GM23338 (cell line): ENCODE data around the gene SESN1. TPM values are rescaled to one million over a fixed set of nuclear protein-coding genes. Genes with fewer than 3 reads are reported as not detected.
A peak's percentile ranks its signal among the peaks of the same experiment; 100 is the strongest.

Experiments used
- ATAC-seq: fragments of 200-7000 bp; cut with Tn5 transposase; 3 replicates; pipeline ENCODE4 v1.9.1; 2020
- DNase-seq: peaks from one replicate; pipeline ENCODE4 v3.0.0-alpha.2; 2015; ENCODE audit warnings: low spot score
- H2AFZ ChIP-seq: fragments of 200-600 bp; sonication (generic); 2 replicates; pipeline ENCODE4 v1.8.0; 2016; ENCODE audit warnings: antibody characterized with exemption, mild to moderate bottlenecking, moderate library complexity
- H3F3A ChIP-seq: fragments of 200-600 bp; sonication (generic); replicated peaks from 2 replicates; pipeline ENCODE4 v1.8.0; 2017; ENCODE audit warnings: antibody characterized with exemption, mixed run types, low read depth
- H3K27ac ChIP-seq: fragments of 200-600 bp; sonication (generic); 2 replicates; pipeline ENCODE4 v1.6.1; 2016; ENCODE audit warnings: low read depth
- H3K27me3 ChIP-seq: fragments of 200-600 bp; sonication (generic); 2 replicates; pipeline ENCODE4 v1.8.0; 2016; ENCODE audit warnings: mild to moderate bottlenecking, mixed run types, moderate library complexity; ENCODE audit not compliant: insufficient read depth
- H3K36me3 ChIP-seq: fragments of 200-600 bp; sonication (generic); 2 replicates; pipeline ENCODE4 v1.8.0; 2016; ENCODE audit warnings: mild to moderate bottlenecking; ENCODE audit not compliant: insufficient read depth
- H3K4me1 ChIP-seq: fragments of 200-600 bp; sonication (generic); 2 replicates; pipeline ENCODE4 v1.8.0; 2016; ENCODE audit warnings: mild to moderate bottlenecking, moderate library complexity; ENCODE audit not compliant: insufficient read depth
- H3K4me2 ChIP-seq: fragments of 200-600 bp; sonication (generic); 2 replicates; pipeline ENCODE4 v1.7.1; 2017; ENCODE audit warnings: mixed run types
- H3K4me3 ChIP-seq: fragments of 200-600 bp; sonication (generic); 2 replicates; pipeline ENCODE4 v1.6.1; 2016; ENCODE audit warnings: mixed run types
- H3K79me2 ChIP-seq: fragments of 200-600 bp; sonication (generic); replicated peaks from 2 replicates; pipeline ENCODE4 v1.8.0; 2017; ENCODE audit warnings: mild to moderate bottlenecking; ENCODE audit not compliant: insufficient read depth
- H3K9me2 ChIP-seq: fragments of 200-600 bp; sonication (generic); 2 replicates; pipeline ENCODE4 v1.8.0; 2017; ENCODE audit not compliant: insufficient read depth
- H4K20me1 ChIP-seq: fragments of 200-600 bp; sonication (generic); replicated peaks from 2 replicates; pipeline ENCODE4 v1.8.0; 2017; ENCODE audit warnings: mild to moderate bottlenecking; ENCODE audit not compliant: insufficient read depth
- H3K27ac Mint-ChIP-seq: 2 replicates; pipeline ENCODE4 v1.8.0; 2020; ENCODE audit warnings: inconsistent platforms, mild to moderate bottlenecking, moderate library complexity, mixed read lengths
- H3K27me3 Mint-ChIP-seq: 3 replicates; pipeline ENCODE4 v1.8.0; 2022; ENCODE audit warnings: low read depth, mild to moderate bottlenecking, moderate library complexity, mixed read lengths, inconsistent platforms; ENCODE audit not compliant: insufficient read depth, poor library complexity
- H3K36me3 Mint-ChIP-seq: 3 replicates; pipeline ENCODE4 v1.8.0; 2021; ENCODE audit warnings: low read depth, mild to moderate bottlenecking, inconsistent platforms, moderate library complexity, mixed read lengths
- H3K4me1 Mint-ChIP-seq: 3 replicates; pipeline ENCODE4 v1.8.0; 2020; ENCODE audit warnings: mild to moderate bottlenecking, inconsistent platforms, mixed read lengths
- H3K4me3 Mint-ChIP-seq: 3 replicates; pipeline ENCODE4 v1.8.0; 2021; ENCODE audit warnings: moderate library complexity, mild to moderate bottlenecking, inconsistent platforms, mixed read lengths
- H3K9me3 Mint-ChIP-seq: 3 replicates; pipeline ENCODE4 v1.8.0; 2020; ENCODE audit warnings: moderate library complexity, mild to moderate bottlenecking, inconsistent platforms, mixed read lengths
- CREB1 ChIP-seq: fragments of 250-450 bp; sonication (Bioruptor Pico); IDR thresholded peaks from 2 replicates; pipeline ENCODE4 v1.5.0; 2020; ENCODE audit warnings: low read depth, mild to moderate bottlenecking, moderate library complexity
- EZH2 ChIP-seq: fragments of 200-600 bp; sonication (generic); IDR thresholded peaks from one replicate; pipeline ENCODE4 v1.8.0; 2017; ENCODE audit warnings: antibody characterized with exemption, mild to moderate bottlenecking, low read depth; ENCODE audit not compliant: unreplicated experiment
- EZH2phosphoT487 ChIP-seq: fragments of 200-600 bp; sonication (generic); IDR thresholded peaks from one replicate; pipeline ENCODE4 v1.8.1; 2018; ENCODE audit warnings: antibody characterized with exemption; ENCODE audit not compliant: unreplicated experiment
- JUNB ChIP-seq: IDR thresholded peaks from one replicate; pipeline ENCODE4 v1.6.1; 2016; ENCODE audit warnings: antibody characterized with exemption; ENCODE audit not compliant: unreplicated experiment
- NANOG ChIP-seq: IDR thresholded peaks from 2 replicates; pipeline ENCODE4 v1.6.1; 2016; ENCODE audit warnings: antibody characterized with exemption, borderline replicate concordance
- POLR2AphosphoS5 ChIP-seq: IDR thresholded peaks from 2 replicates; pipeline ENCODE4 v1.6.1; 2016; ENCODE audit warnings: antibody characterized with exemption, low read depth
- STAT1 ChIP-seq: IDR thresholded peaks from one replicate; pipeline ENCODE4 v1.6.1; 2016; ENCODE audit warnings: antibody characterized with exemption; ENCODE audit not compliant: unreplicated experiment
- ZNF114 ChIP-seq: fragments of 250-450 bp; sonication (Bioruptor Pico); IDR thresholded peaks from 2 replicates; pipeline ENCODE4 v1.5.0; 2020; ENCODE audit warnings: mild to moderate bottlenecking, moderate library complexity
- polyA plus RNA-seq: library from polyadenylated mRNA; unstranded; fragments of >200 nt; fragmentation: Nextera tagmentation; extraction: Ambion mirVana; gene quantifications from 2 replicates; pipeline ENCODE4 v1.2.1, GENCODE V29; 2016
- total RNA-seq: library from RNA; depleted of rRNA; stranded (reverse); fragments of >200 nt; shearing (Covaris generic); gene quantifications from 2 replicates; pipeline ENCODE4 v1.2.3, GENCODE V29; 2014
- TF ChIP-seq, protein P1 (sequence below): IDR thresholded peaks from one replicate; pipeline ENCODE4 v1.6.1; 2018; ENCODE audit warnings: antibody characterized with exemption; ENCODE audit not compliant: unreplicated experiment
- TF ChIP-seq, protein P2 (sequence below): IDR thresholded peaks from 2 replicates; pipeline ENCODE4 v1.6.1; 2016; ENCODE audit warnings: antibody characterized with exemption
- TF ChIP-seq, protein P3 (sequence below), 2 experiments: fragments of 200-600 bp in 1 of 2; sonication (generic) in 1 of 2; conservative IDR thresholded peaks; 2 replicates each; pipeline versions ENCODE4 v1.5.1 to v1.6.1; 2016 to 2017; ENCODE audit warnings: antibody characterized with exemption in 2 of 2, low read depth in 2 of 2, mild to moderate bottlenecking in 2 of 2, moderate library complexity in 1 of 2

SESN1 gene
- total and polyA plus RNA-seq, 2 experiments from 2014 or later = 26.2 to 36.4 TPM

DNA sequence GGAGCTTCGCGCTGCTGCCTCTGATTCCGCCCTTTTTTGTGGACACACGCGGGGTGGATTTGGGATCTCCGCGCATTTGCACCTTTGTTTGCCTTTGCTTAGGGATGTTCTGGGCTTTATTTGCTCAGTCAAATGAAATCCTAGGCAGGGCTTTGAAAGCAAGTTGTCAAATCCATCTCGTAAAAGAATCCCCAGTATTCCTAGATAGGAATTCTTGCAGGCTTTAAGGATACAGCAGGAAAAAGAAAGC, 1.1 kb upstream of the SESN1 start (continued):
- TF ChIP-seq, protein P1, sequence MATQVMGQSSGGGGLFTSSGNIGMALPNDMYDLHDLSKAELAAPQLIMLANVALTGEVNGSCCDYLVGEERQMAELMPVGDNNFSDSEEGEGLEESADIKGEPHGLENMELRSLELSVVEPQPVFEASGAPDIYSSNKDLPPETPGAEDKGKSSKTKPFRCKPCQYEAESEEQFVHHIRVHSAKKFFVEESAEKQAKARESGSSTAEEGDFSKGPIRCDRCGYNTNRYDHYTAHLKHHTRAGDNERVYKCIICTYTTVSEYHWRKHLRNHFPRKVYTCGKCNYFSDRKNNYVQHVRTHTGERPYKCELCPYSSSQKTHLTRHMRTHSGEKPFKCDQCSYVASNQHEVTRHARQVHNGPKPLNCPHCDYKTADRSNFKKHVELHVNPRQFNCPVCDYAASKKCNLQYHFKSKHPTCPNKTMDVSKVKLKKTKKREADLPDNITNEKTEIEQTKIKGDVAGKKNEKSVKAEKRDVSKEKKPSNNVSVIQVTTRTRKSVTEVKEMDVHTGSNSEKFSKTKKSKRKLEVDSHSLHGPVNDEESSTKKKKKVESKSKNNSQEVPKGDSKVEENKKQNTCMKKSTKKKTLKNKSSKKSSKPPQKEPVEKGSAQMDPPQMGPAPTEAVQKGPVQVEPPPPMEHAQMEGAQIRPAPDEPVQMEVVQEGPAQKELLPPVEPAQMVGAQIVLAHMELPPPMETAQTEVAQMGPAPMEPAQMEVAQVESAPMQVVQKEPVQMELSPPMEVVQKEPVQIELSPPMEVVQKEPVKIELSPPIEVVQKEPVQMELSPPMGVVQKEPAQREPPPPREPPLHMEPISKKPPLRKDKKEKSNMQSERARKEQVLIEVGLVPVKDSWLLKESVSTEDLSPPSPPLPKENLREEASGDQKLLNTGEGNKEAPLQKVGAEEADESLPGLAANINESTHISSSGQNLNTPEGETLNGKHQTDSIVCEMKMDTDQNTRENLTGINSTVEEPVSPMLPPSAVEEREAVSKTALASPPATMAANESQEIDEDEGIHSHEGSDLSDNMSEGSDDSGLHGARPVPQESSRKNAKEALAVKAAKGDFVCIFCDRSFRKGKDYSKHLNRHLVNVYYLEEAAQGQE = no peak

DNA sequence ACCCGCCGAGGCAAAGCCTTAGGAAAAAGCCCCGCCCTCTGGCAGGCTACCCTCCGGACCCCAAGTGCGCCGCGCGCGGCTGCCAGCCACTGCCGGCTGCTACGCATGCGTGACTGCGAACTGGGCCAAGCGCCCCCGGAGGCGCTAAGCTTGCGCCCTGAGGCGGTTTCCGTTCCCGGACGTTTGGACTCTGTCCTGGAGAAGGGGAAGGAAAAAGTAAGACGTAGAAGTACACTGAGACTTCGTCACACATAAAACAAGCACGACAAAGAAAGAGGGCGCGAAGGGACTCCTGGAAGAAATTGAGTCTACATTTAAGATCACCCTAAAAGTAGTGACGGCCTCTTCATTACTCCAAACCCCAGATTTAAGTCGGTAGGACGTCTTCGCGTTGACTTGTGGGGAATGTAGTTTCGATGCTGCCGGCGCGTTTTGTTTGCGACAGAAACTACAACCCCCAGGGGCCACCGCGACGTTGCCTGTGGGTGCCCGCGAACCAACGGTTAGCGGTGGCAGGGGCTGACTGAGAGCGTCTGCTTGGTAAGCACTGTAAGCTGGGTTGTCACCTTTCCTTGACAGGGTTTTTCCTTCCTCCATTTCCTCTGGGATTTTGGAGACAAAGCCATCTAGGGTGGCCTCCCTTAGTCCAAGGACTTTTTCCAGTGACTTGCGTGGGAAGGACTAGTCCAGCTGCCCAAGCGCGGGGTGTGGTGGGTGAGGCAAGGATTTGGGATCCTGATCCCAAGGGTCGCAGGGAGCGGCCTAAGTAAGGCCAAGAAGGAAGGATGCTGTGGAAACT, 589 bp upstream of the SESN1 start, which contains the start of gene CEP57L1:
Gene CEP57L1 (plus strand): TSS at position 472 of the 799 bp plus-strand sequence. CDS start 49,715 bp downstream, outside the sequence.
- H3K79me2 ChIP-seq = peaks cover 19% of the 10 kb centered on the region
- no peak for TF ChIP-seq JUNB
- TF ChIP-seq, protein P1 = no peak
- no peak for TF ChIP-seq NANOG
- TF ChIP-seq CREB1 (CRISPR knock-in tag) = peak; percentile 97
- no peak for TF ChIP-seq EZH2phosphoT487
- TF ChIP-seq EZH2 = no peak
- TF ChIP-seq, protein P2, sequence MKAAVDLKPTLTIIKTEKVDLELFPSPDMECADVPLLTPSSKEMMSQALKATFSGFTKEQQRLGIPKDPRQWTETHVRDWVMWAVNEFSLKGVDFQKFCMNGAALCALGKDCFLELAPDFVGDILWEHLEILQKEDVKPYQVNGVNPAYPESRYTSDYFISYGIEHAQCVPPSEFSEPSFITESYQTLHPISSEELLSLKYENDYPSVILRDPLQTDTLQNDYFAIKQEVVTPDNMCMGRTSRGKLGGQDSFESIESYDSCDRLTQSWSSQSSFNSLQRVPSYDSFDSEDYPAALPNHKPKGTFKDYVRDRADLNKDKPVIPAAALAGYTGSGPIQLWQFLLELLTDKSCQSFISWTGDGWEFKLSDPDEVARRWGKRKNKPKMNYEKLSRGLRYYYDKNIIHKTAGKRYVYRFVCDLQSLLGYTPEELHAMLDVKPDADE = peak; percentile 96
- TF ChIP-seq POLR2AphosphoS5 = peak; percentile 84
- TF ChIP-seq STAT1 = no peak
- TF ChIP-seq, protein P3, sequence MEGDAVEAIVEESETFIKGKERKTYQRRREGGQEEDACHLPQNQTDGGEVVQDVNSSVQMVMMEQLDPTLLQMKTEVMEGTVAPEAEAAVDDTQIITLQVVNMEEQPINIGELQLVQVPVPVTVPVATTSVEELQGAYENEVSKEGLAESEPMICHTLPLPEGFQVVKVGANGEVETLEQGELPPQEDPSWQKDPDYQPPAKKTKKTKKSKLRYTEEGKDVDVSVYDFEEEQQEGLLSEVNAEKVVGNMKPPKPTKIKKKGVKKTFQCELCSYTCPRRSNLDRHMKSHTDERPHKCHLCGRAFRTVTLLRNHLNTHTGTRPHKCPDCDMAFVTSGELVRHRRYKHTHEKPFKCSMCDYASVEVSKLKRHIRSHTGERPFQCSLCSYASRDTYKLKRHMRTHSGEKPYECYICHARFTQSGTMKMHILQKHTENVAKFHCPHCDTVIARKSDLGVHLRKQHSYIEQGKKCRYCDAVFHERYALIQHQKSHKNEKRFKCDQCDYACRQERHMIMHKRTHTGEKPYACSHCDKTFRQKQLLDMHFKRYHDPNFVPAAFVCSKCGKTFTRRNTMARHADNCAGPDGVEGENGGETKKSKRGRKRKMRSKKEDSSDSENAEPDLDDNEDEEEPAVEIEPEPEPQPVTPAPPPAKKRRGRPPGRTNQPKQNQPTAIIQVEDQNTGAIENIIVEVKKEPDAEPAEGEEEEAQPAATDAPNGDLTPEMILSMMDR (conservative IDR thresholded peaks at IDR 0.05; ENCODE audit: low read depth in 2 of 2) = 0 out of 4 replicates have a peak, but pooled peaks of 1 of the 2 experiments have one; percentile 9
- TF ChIP-seq ZNF114 = no peak

More for the DNA sequence above, 589 bp upstream of the SESN1 start, which contains the start of gene CEP57L1:
- peaks cover 4% of the 10 kb centered on the region for H3K27me3 Mint-ChIP-seq
- Histone ChIP-seq H2AFZ (peak within 1 kb of the TSS; percentile 80), H4K20me1 (no peaks in the 10 kb centered on the region), H3K4me1 (peaks cover 10% of the 10 kb centered on the region), H3K4me3 (peak within 1 kb of the TSS; percentile 92), H3K27me3 (no peaks in the 10 kb centered on the region), H3K36me3 (no peaks in the 10 kb centered on the region), H3F3A (0 out of 2 replicates have a peak, but pooled peaks cover 3% of the 10 kb centered on the region), H3K4me2 (peak within 1 kb of the TSS; percentile 91), H3K9me2 (no peaks in the 10 kb centered on the region), H3K27ac (peak within 1 kb of the TSS; percentile 95)
- peaks cover 20% of the 10 kb centered on the region for H3K4me1 Mint-ChIP-seq
- DNase-seq (peak; percentile 98), ATAC-seq (peak; percentile 72)
- no peaks in the 10 kb centered on the region for H3K36me3 Mint-ChIP-seq
- H3K4me3 Mint-ChIP-seq = peak within 1 kb of the TSS; percentile 94
- H3K27ac Mint-ChIP-seq = peak within 1 kb of the TSS; percentile 99
- no peaks in the 10 kb centered on the region for H3K9me3 Mint-ChIP-seq
